CD14-positive monocyte (primary cell): ENCODE measurements around the gene ARFGEF3. TPM values are rescaled to one million over a fixed set of nuclear protein-coding genes. Genes with fewer than 3 reads are reported as not detected.

Source experiments
- DNase-seq, 3 donors: peaks; one replicate each; pipeline ENCODE4 v3.0.0-alpha.2; 2011 to 2022
- H2AFZ ChIP-seq: 2 replicates; pipeline ENCODE4 v1.6.0; 2012; ENCODE audit warnings: mild to moderate bottlenecking, low read depth, low read length, inconsistent platforms; ENCODE audit not compliant: insufficient read depth, poor library complexity, severe bottlenecking
- H3K27ac ChIP-seq, 2 donors: 1 replicate in 1 of 2; 2 replicates in 1 of 2; pipeline ENCODE4 v1.5.1; 2012 to 2013; ENCODE audit warnings: low read length in 2 of 2, control low read depth in 1 of 2, inconsistent platforms in 1 of 2, low read depth in 1 of 2, mild to moderate bottlenecking in 1 of 2
- H3K27me3 ChIP-seq, 2 donors: one replicate each; pipeline versions ENCODE4 v1.6.0 to v1.6.1; 2011 to 2013; ENCODE audit warnings: low read length in 2 of 2; ENCODE audit not compliant: control insufficient read depth in 2 of 2, insufficient read depth in 2 of 2
- H3K36me3 ChIP-seq, 2 donors: replicated peaks in 1 of 2; 1 replicate in 1 of 2; 2 replicates in 1 of 2; pipeline versions ENCODE4 v1.5.1 to v1.6.1; 2012 to 2013; ENCODE audit warnings: low read length in 2 of 2, control low read depth in 1 of 2, inconsistent platforms in 1 of 2, mild to moderate bottlenecking in 1 of 2; ENCODE audit not compliant: insufficient read depth in 2 of 2, control insufficient read depth in 1 of 2
- H3K4me1 ChIP-seq, 2 donors: 1 replicate in 1 of 2; 2 replicates in 1 of 2; pipeline versions ENCODE4 v1.5.1 to v1.6.1; 2012 to 2013; ENCODE audit warnings: low read length in 2 of 2, control low read depth in 1 of 2, inconsistent platforms in 1 of 2, mild to moderate bottlenecking in 1 of 2, moderate library complexity in 1 of 2; ENCODE audit not compliant: insufficient read depth in 2 of 2, control insufficient read depth in 1 of 2
- H3K4me2 ChIP-seq: replicated peaks from 2 replicates; pipeline ENCODE3; 2012; ENCODE audit warnings: low read length, moderate library complexity, mild to moderate bottlenecking; ENCODE audit not compliant: poor library complexity, severe bottlenecking; ENCODE audit errors: extremely low read depth
- H3K4me3 ChIP-seq, 3 experiments: fragments of 200-600 bp in 1 of 3; sonication (generic) in 1 of 3; replicated peaks in 1 of 3; 1 replicate in 2 of 3; 2 replicates in 1 of 3; pipeline ENCODE4 v1.5.1; 2011 to 2013; ENCODE audit warnings: low read length in 3 of 3, mild to moderate bottlenecking in 3 of 3, control low read depth in 2 of 3, low read depth in 2 of 3, inconsistent platforms in 1 of 3, moderate library complexity in 1 of 3
- H3K79me2 ChIP-seq: 2 replicates; pipeline ENCODE4 v1.6.0; 2012; ENCODE audit warnings: mild to moderate bottlenecking, control low read depth, inconsistent platforms, low read length, moderate library complexity; ENCODE audit not compliant: insufficient read depth
- H3K9ac ChIP-seq: 2 replicates; pipeline ENCODE4 v1.6.0; 2017; ENCODE audit warnings: low read length, mild to moderate bottlenecking; ENCODE audit not compliant: insufficient read depth, poor library complexity, severe bottlenecking
- H3K9me3 ChIP-seq, 2 donors: replicated peaks in 1 of 2; 1 replicate in 1 of 2; 2 replicates in 1 of 2; pipeline versions ENCODE4 v1.5.1 to v1.6.1; 2012 to 2013; ENCODE audit warnings: low read length in 2 of 2, control low read depth in 1 of 2; ENCODE audit not compliant: control insufficient read depth in 1 of 2, insufficient read depth in 1 of 2
- H4K20me1 ChIP-seq: 2 replicates; pipeline ENCODE4 v1.6.0; 2012; ENCODE audit warnings: mild to moderate bottlenecking, low read length, control low read depth, moderate library complexity; ENCODE audit not compliant: insufficient read depth
- H3K27ac Mint-ChIP-seq, 7 donors: one replicate each; pipeline ENCODE4 v1.8.0; 2020; ENCODE audit warnings: mild to moderate bottlenecking in 7 of 7, mixed read lengths in 7 of 7, moderate library complexity in 6 of 7, inconsistent platforms in 2 of 7
- H3K27me3 Mint-ChIP-seq, 3 donors: one replicate each; pipeline ENCODE4 v1.8.0; 2021 to 2022; ENCODE audit warnings: low read depth in 3 of 3, mild to moderate bottlenecking in 3 of 3, mixed read lengths in 3 of 3, moderate library complexity in 3 of 3, inconsistent platforms in 1 of 3
- H3K36me3 Mint-ChIP-seq, 2 donors: one replicate each; pipeline ENCODE4 v1.8.0; 2020; ENCODE audit warnings: mixed read lengths in 2 of 2, inconsistent platforms in 1 of 2, mild to moderate bottlenecking in 1 of 2
- H3K4me1 Mint-ChIP-seq: one replicate; pipeline ENCODE4 v1.8.0; 2020; ENCODE audit warnings: mild to moderate bottlenecking, mixed read lengths
- H3K4me3 Mint-ChIP-seq, 2 donors: one replicate each; pipeline ENCODE4 v1.8.0; 2020; ENCODE audit warnings: mild to moderate bottlenecking in 2 of 2, mixed read lengths in 2 of 2, moderate library complexity in 1 of 2
- H3K9me3 Mint-ChIP-seq, 7 donors: one replicate each; pipeline ENCODE4 v1.8.0; 2020 to 2022; ENCODE audit warnings: mixed read lengths in 7 of 7, mild to moderate bottlenecking in 6 of 7, moderate library complexity in 6 of 7, inconsistent platforms in 2 of 7
- CTCF ChIP-seq: fragments of 200-600 bp; IDR thresholded peaks from one replicate; pipeline ENCODE4 v1.8.0; 2022; ENCODE audit warnings: antibody characterized with exemption, mild to moderate bottlenecking
- WGBS: methylation state at CpG from one replicate; pipeline ENCODE4 v1.1.5; 2013; ENCODE audit warnings: missing lambda C conversion rate; ENCODE audit not compliant: insufficient coverage; 5-methylcytosine and 5-hydroxymethylcytosine counted together
- intact Hi-C, 2 donors: fragments of 100-400 bp; cut with micrococcal nuclease; formaldehyde crosslinking; loops; one replicate each; pipeline versions ENCODE4 v1.15.0 to v1.15.1; 2023
- polyA plus RNA-seq, 3 donors: library from polyadenylated mRNA; depleted of rRNA in 1 of 3; unstranded in 2 of 3; stranded (reverse) in 1 of 3; fragments of 300-500 nt in 2 of 3; fragments of >200 nt in 1 of 3; fragmentation: Illumina TruSeq in 2 of 3; gene quantifications; 1 replicate in 2 of 3; 2 replicates in 1 of 3; pipeline ENCODE4 v1.2.3, GENCODE V29; 2012 to 2021

Gene ARFGEF3
- polyA plus RNA-seq, 3 donors, result not detected

GRCh38 chr6:138309695-138310094 lies 148.0 kb downstream of the ARFGEF3 start:
- no peak for TF ChIP-seq CTCF
- Histone ChIP-seq H2AFZ (no peak overlapping the region), H3K27me3 (peaks cover 0 to 3% of the 10 kb centered on the region in 2 donors), H3K79me2 (no peaks in the 10 kb centered on the region), H3K36me3 (no peaks in the 10 kb centered on the region), H3K4me3 (no peak overlapping the region), H3K27ac (no peak overlapping the region), H3K9me3 (no peaks in the 10 kb centered on the region), H3K9ac (no peak overlapping the region), H3K4me2 (no peak overlapping the region), H3K4me1 (no peaks in the 10 kb centered on the region), H4K20me1 (no peaks in the 10 kb centered on the region)
- 83% methylated on average over 1 of the region's 1 CpG for WGBS
- H3K36me3 Mint-ChIP-seq, result no peaks in the 10 kb centered on the region
- H3K4me3 Mint-ChIP-seq, result no peak overlapping the region
- peaks cover 0 to 2% (median 0%) of the 10 kb centered on the region in 3 donors for H3K27me3 Mint-ChIP-seq
- peaks cover 0 to 2% (median 0%) of the 10 kb centered on the region in 7 donors for H3K9me3 Mint-ChIP-seq
- H3K27ac Mint-ChIP-seq, result no peak overlapping the region
- no peaks in the 10 kb centered on the region for H3K4me1 Mint-ChIP-seq
- intact Hi-C loops, result no loop called here
- DNase-seq, result no peak

GRCh38 chr6:138310294-138310693 lies 148.6 kb downstream of the ARFGEF3 start:
- H3K27ac Mint-ChIP-seq, result no peak overlapping the region
- H3K27me3 ChIP-seq, result peaks cover 0 to 3% of the 10 kb centered on the region in 2 donors
- H4K20me1 ChIP-seq, result no peaks in the 10 kb centered on the region
- H3K27me3 Mint-ChIP-seq, result peaks cover 0 to 2% (median 0%) of the 10 kb centered on the region in 3 donors
- no peak overlapping the region for H2AFZ ChIP-seq
- H3K79me2 ChIP-seq, result no peaks in the 10 kb centered on the region
- DNase-seq, result no peak
- peaks cover 0 to 2% (median 0%) of the 10 kb centered on the region in 7 donors for H3K9me3 Mint-ChIP-seq
- no peak for TF ChIP-seq CTCF
- H3K4me1 Mint-ChIP-seq, result no peaks in the 10 kb centered on the region
- H3K27ac ChIP-seq, result no peak overlapping the region
- H3K36me3 Mint-ChIP-seq, result no peaks in the 10 kb centered on the region
- H3K4me2 ChIP-seq, result no peak overlapping the region
- H3K9me3 ChIP-seq, result no peaks in the 10 kb centered on the region
- H3K4me3 ChIP-seq, result no peak overlapping the region
- WGBS, result no CpG with 5 or more reads among the region's 3 CpGs
- H3K4me1 ChIP-seq, result no peaks in the 10 kb centered on the region
- H3K36me3 ChIP-seq, result no peaks in the 10 kb centered on the region
- no peak overlapping the region for H3K4me3 Mint-ChIP-seq
- intact Hi-C loops, result no loop called here
- H3K9ac ChIP-seq, result no peak overlapping the region
